T-cell (primary cell): ENCODE data around the gene KRTAP4-16. TPM values are rescaled to one million over a fixed set of nuclear protein-coding genes. Genes with fewer than 3 reads are reported as not detected.
"Not testable (repeated sequence)": the region's sequence is repeated elsewhere in the genome, so short reads cannot be mapped to it uniquely, and the experiment has no call there.

ENCODE experiments used
- ATAC-seq, 4 experiments: fragments of 200-7000 bp in 3 of 4; fragments of 150-1000 bp in 1 of 4; cut with Tn5 transposase; replicated peaks in 1 of 4; 1 replicate in 3 of 4; 2 replicates in 1 of 4; pipeline ENCODE4 v1.10.0; 2021; ENCODE audit warnings: moderate library complexity in 3 of 4, mild to moderate bottlenecking in 2 of 4, moderate number of reproducible peaks in 1 of 4
- CTCF ChIA-PET, 2 donors: fragments of 300-600 bp; sonication (Branson Sonifier 250); formaldehyde crosslinking; loops; one replicate each; lab custom pipeline; 2022; ENCODE audit warnings: antibody characterized with exemption in 2 of 2; lab: Charles Lee
- POLR2A ChIA-PET, 2 donors: fragments of 300-600 bp; sonication (Branson Sonifier 250); formaldehyde crosslinking; loops; one replicate each; lab custom pipeline; 2022; ENCODE audit warnings: antibody characterized with exemption in 2 of 2; lab: Charles Lee
- DNase-seq, 35 experiments: peaks; one replicate each; pipeline versions ENCODE4 v3.0.0 to v3.0.0-alpha.2; 2013 to 2023
- H3K27ac ChIP-seq: one replicate; pipeline ENCODE4 v1.5.1; 2013; ENCODE audit warnings: low read length
- H3K27me3 ChIP-seq, 2 experiments: replicated peaks in 1 of 2; 1 replicate in 1 of 2; 2 replicates in 1 of 2; pipeline versions ENCODE4 v1.6.1 to v1.7.0; 2013; ENCODE audit warnings: low read length in 1 of 2, mixed read lengths in 1 of 2; ENCODE audit not compliant: control insufficient read depth in 2 of 2, insufficient read depth in 2 of 2; ENCODE audit errors: extremely low read depth in 1 of 2
- H3K36me3 ChIP-seq, 2 donors: 1 replicate in 1 of 2; 2 replicates in 1 of 2; pipeline versions ENCODE4 v1.6.1 to v1.7.0; 2013; ENCODE audit warnings: low read length in 1 of 2; ENCODE audit not compliant: control insufficient read depth in 2 of 2, insufficient read depth in 1 of 2; ENCODE audit errors: extremely low read depth in 1 of 2
- H3K4me1 ChIP-seq, 2 experiments: 1 replicate in 1 of 2; 2 replicates in 1 of 2; pipeline versions ENCODE4 v1.6.1 to v1.7.0; 2013; ENCODE audit warnings: low read length in 2 of 2, mixed read lengths in 1 of 2; ENCODE audit not compliant: insufficient read depth in 2 of 2, control insufficient read depth in 1 of 2; ENCODE audit errors: extremely low read depth in 1 of 2
- H3K4me3 ChIP-seq, 2 donors: 1 replicate in 1 of 2; 2 replicates in 1 of 2; pipeline versions ENCODE4 v1.5.1 to v1.7.0; 2013; ENCODE audit warnings: mild to moderate bottlenecking in 2 of 2, low read length in 1 of 2, moderate library complexity in 1 of 2; ENCODE audit not compliant: control insufficient read depth in 1 of 2; ENCODE audit errors: extremely low read depth in 1 of 2
- H3K9me3 ChIP-seq: 2 replicates; pipeline ENCODE4 v1.7.0; 2013
- H3K27ac Mint-ChIP-seq, 2 donors: one replicate each; pipeline ENCODE4 v1.8.0; 2020 to 2021; ENCODE audit warnings: mild to moderate bottlenecking in 2 of 2, mixed read lengths in 2 of 2
- H3K27me3 Mint-ChIP-seq, 2 donors: one replicate each; pipeline ENCODE4 v1.8.0; 2021 to 2022; ENCODE audit warnings: mixed read lengths in 2 of 2
- H3K36me3 Mint-ChIP-seq: one replicate; pipeline ENCODE4 v1.8.0; 2021; ENCODE audit warnings: mixed read lengths
- H3K4me1 Mint-ChIP-seq, 3 donors: one replicate each; pipeline ENCODE4 v1.8.0; 2020 to 2022; ENCODE audit warnings: mixed read lengths in 3 of 3, mild to moderate bottlenecking in 1 of 3
- H3K4me3 Mint-ChIP-seq, 3 donors: one replicate each; pipeline ENCODE4 v1.8.0; 2020 to 2022; ENCODE audit warnings: mild to moderate bottlenecking in 3 of 3, mixed read lengths in 3 of 3, moderate library complexity in 3 of 3
- H3K9me3 Mint-ChIP-seq, 3 donors: one replicate each; pipeline ENCODE4 v1.8.0; 2020 to 2022; ENCODE audit warnings: mixed read lengths in 3 of 3
- WGBS: methylation state at CpG from one replicate; pipeline ENCODE4 v1.1.5; 2013; ENCODE audit warnings: missing lambda C conversion rate; ENCODE audit not compliant: insufficient coverage; 5-methylcytosine and 5-hydroxymethylcytosine counted together
- total RNA-seq, 35 experiments: library from RNA in 6 of 35; stranded (reverse) in 6 of 35; fragments of 120-200 nt in 1 of 35; gene quantifications; one replicate each; pipeline versions ENCODE4 v1.2.1 to v1.2.4 and lab custom pipeline; 2013 to 2026

The KRTAP4-16 gene
- total RNA-seq, 5 donors from 2014 or later (not counting 1 experiment from before 2014, with no cell fraction given): not detected

DNA sequence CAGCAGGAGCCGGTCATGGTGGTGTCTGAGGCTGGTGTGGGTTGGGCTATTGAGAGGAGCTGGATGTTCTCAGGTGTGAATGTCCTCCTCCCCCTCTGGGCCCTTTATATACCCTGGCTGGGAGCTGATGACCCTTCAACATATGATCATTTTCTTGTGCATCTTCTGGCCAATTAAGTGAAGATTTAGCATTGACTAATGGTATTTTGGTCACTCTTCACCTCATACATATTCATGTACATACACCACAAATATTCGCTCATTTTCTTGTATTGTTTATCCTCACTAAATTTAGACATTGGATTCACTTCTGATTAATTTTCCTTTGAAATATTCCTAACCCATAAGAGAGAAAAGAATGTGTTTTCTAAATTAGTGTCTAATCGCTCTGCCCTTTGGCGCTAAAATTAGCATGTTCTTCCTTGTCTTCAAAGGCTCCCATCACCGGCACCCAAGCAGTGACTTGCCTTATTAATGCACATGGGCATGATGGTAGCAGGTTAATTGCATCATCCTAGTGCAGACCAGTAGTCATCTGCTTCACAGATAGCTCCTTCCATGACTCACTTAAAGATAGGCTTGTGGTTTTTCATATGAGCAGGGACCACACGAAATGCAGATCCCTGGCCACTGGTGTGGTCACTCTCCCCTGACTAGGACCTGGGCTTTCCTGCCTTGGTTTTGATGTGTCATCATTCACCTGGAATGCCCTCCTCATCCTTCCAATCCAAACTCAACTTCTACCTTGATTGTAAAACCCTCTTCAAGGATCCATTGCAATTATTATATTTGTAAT is 36.0 kb downstream of the KRTAP4-16 start, which contains the start of gene KRTAP2-4:
Gene KRTAP2-4, minus strand, starts transcription at position 51 of the 796 bp plus-strand sequence. Its CDS starts 34 bp downstream, at position 17.
- Histone ChIP-seq H3K36me3 (no peaks in the 10 kb centered on the region), H3K27ac (no peak within 1 kb of the TSS), H3K9me3 (no peaks in the 10 kb centered on the region), H3K4me1 (no peaks in the 10 kb centered on the region), H3K27me3 (no peaks in the 10 kb centered on the region), H3K4me3 (no peak within 1 kb of the TSS)
- POLR2A ChIA-PET: no interaction called here
- Mint-ChIP-seq H3K27me3 (peaks cover 7 to 8% of the 10 kb centered on the region in 2 donors), H3K9me3 (no peaks in the 10 kb centered on the region), H3K27ac (no peak within 1 kb of the TSS), H3K4me1 (no peaks in the 10 kb centered on the region), H3K4me3 (no peak within 1 kb of the TSS), H3K36me3 (no peaks in the 10 kb centered on the region)
- DNase-seq (no peak), ATAC-seq (no peak)
- CTCF ChIA-PET: no interaction called here
- WGBS: 96% methylated on average over 4 of the region's 6 CpGs

DNA sequence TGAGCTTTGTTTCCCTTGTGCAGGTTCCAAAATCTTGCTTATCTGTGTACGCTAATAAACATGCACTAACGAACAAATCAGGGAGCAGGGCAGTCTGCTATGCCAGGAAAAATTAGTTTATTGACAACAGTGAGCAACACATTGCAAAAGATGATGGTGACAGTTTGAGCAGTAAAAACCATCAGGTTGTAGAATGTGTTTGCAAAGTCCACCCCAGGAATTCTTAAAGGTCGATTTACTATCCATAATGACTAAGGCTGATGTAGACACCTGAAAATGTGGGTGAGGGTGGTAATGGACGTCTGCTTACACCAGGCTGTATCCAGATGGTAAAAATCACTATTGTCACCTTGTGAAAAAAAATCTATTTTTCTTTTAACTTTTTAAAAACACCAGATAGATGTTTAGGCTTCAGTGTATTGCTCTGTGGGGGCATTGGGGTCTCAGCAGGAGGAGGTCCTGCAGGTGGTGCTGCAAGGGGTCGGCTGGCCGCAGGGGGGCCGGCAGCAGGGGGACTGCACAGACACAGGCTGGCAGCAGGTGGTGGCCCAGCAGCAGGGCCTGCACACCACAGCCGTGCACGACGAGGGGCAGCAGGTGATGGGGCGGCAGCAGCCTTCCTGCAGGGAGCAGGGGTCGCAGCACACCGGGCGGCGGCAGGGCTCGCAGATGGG is 36.9 kb downstream of the KRTAP4-16 start:
- peaks cover 14 to 17% of the 10 kb centered on the region in 2 donors for H3K27me3 Mint-ChIP-seq
- H3K9me3 Mint-ChIP-seq, ATAC-seq, H3K4me3 Mint-ChIP-seq, H3K36me3 Mint-ChIP-seq, H3K4me3 ChIP-seq, H3K4me1 ChIP-seq, H3K9me3 ChIP-seq, H3K27ac Mint-ChIP-seq, DNase-seq, H3K27ac ChIP-seq, H3K36me3 ChIP-seq, POLR2A ChIA-PET, H3K4me1 Mint-ChIP-seq, H3K27me3 ChIP-seq: not testable (repeated sequence)
- CTCF ChIA-PET: interaction anchor here in 1 of 2 donors (0.5 kb wide), 1 partner anchor 125 kb away, joined by 3 read pairs; no protein-coding TSS in a partner anchor
- 100% methylated on average over 2 of the region's 16 CpGs for WGBS

DNA sequence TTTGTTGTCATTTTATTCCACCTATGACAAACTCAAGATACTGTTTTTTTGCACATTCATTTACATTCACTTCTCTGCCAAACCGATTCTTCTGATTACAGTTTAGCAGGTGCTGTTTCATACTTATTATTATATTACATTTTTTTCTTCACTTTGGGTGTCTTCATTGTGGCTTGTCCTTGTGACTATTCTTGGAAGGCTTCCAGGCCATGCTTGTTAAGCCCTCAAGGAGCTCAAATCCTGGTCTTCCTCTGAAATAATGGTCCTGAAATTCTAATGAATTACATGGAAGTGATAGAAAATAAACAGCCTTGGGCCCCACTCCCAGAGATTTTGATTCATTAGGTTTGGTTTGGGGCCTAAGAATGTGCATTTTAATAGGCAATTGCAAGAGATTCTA is 37.7 kb downstream of the KRTAP4-16 start:
- Mint-ChIP-seq H3K4me3 (no peak overlapping the region), H3K27ac (no peak overlapping the region), H3K27me3 (peaks cover 18 to 23% of the 10 kb centered on the region in 2 donors), H3K4me1 (peaks cover 0 to 2% (median 0%) of the 10 kb centered on the region in 3 donors), H3K9me3 (no peaks in the 10 kb centered on the region), H3K36me3 (no peaks in the 10 kb centered on the region)
- no peak for DNase-seq
- Histone ChIP-seq H3K27ac (no peak overlapping the region), H3K27me3 (peaks cover 2 to 3% of the 10 kb centered on the region in 2 experiments), H3K4me3 (no peak overlapping the region), H3K36me3 (no peaks in the 10 kb centered on the region), H3K9me3 (no peaks in the 10 kb centered on the region), H3K4me1 (no peaks in the 10 kb centered on the region)
- no CpG with 5 or more reads among the region's 1 CpG for whole genome bisulfite sequencing
- ChIA-PET POLR2A (no interaction called here), CTCF (no interaction called here)
- no peak for ATAC-seq

DNA sequence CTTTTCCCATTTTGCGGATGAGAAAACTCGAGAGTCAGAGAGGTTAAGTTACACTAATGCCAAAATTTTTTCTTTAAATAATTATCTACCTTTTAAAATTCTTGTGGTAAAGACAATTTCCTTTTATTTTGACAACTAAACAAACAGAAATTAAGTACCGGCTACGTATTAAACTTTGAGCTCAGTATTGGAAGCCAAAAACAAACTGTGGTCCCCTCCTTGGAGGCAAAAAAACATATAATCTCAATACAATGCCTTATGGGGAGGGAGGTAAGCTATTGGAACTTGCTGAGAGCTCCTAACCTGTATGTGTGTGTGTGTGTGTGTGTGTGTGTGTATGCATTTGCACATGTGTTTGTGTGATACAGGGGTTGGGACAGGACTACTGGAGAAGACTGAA is 38.6 kb downstream of the KRTAP4-16 start:
- Histone ChIP-seq H3K27me3 (peaks cover 3 to 4% of the 10 kb centered on the region in 2 experiments), H3K27ac (no peak overlapping the region), H3K36me3 (no peaks in the 10 kb centered on the region), H3K4me3 (no peak overlapping the region), H3K4me1 (no peaks in the 10 kb centered on the region), H3K9me3 (no peaks in the 10 kb centered on the region)
- H3K27ac Mint-ChIP-seq: no peak overlapping the region
- no peak for DNase-seq
- H3K4me3 Mint-ChIP-seq: no peak overlapping the region
- ATAC-seq: no peak
- H3K27me3 Mint-ChIP-seq: peaks cover 26 to 31% of the 10 kb centered on the region in 2 donors
- POLR2A ChIA-PET: no interaction called here
- H3K9me3 Mint-ChIP-seq: no peaks in the 10 kb centered on the region
- no peaks in the 10 kb centered on the region for H3K36me3 Mint-ChIP-seq
- CTCF ChIA-PET: no interaction called here
- no CpG with 5 or more reads among the region's 4 CpGs for WGBS
- H3K4me1 Mint-ChIP-seq: peaks cover 0 to 4% (median 0%) of the 10 kb centered on the region in 3 donors

DNA sequence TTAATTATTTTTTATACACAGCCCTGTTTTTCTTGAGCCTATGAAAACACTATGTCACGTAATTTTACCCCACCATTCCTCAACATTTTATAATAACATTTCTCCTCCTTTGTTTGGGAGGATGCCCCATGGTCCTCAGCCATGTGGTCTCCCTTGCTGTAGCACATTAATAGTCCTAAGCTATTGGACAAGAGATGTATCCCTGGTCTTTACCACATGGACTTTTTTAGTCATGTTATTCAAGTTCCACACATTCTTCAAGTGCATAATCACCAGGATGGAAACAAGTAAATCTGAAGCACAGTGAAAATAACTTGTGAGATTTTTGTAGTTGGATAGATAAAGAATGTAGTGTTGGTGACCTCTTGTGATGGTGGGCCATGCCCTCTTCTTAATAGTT is 40.0 kb downstream of the KRTAP4-16 start:
- ChIA-PET CTCF (no interaction called here), POLR2A (no interaction called here)
- H3K27ac Mint-ChIP-seq: no peak overlapping the region
- Histone ChIP-seq H3K27ac (no peak overlapping the region), H3K36me3 (no peaks in the 10 kb centered on the region), H3K9me3 (no peaks in the 10 kb centered on the region), H3K27me3 (peaks cover 4 to 8% of the 10 kb centered on the region in 2 experiments), H3K4me3 (no peak overlapping the region), H3K4me1 (no peaks in the 10 kb centered on the region)
- peaks cover 0 to 3% (median 0%) of the 10 kb centered on the region in 3 donors for H3K9me3 Mint-ChIP-seq
- no CpG with 5 or more reads among the region's 1 CpG for WGBS
- no peak for ATAC-seq
- peaks cover 39 to 43% of the 10 kb centered on the region in 2 donors for H3K27me3 Mint-ChIP-seq
- DNase-seq: no peak
- peaks cover 0 to 4% (median 0%) of the 10 kb centered on the region in 3 donors for H3K4me1 Mint-ChIP-seq
- no peaks in the 10 kb centered on the region for H3K36me3 Mint-ChIP-seq
- no peak overlapping the region for H3K4me3 Mint-ChIP-seq

DNA sequence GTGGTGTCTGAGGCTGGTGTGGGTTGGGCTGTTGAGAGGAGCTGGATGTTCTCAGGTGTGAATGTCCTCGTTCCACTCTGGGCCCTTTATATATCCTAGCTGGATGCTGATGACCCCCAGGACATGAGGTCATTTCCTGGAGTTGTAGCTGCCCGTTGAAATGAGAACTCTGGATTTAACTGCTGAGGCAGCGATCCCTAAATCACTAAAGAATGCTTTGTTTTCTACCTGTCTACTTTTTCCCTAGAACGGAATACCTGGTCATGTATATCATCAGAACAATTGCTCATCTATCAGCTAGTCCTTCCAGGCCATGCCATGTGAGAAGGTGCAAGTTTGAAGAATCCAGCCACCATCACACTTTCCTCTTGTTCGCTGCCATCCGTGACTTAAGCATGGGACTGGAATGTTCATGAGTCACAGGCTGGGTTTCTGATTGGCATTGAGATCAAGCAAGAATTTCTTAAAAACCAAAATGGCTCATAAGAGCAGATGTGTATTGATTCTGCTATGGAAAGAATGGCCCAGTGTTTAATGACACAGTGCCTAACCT is 41.9 kb downstream of the KRTAP4-16 start, which contains the start of gene KRTAP2-3:
Gene KRTAP2-3, minus strand, starts transcription at position 63 of the 553 bp plus-strand sequence. CDS start 64 bp downstream, outside the sequence.
- no peak within 1 kb of the TSS for H3K27ac ChIP-seq
- peaks cover 7 to 8% of the 10 kb centered on the region in 2 experiments for H3K27me3 ChIP-seq
- Mint-ChIP-seq H3K27me3 (peaks cover 41 to 53% of the 10 kb centered on the region in 2 donors), H3K36me3 (no peaks in the 10 kb centered on the region), H3K4me1 (peaks cover 0 to 4% (median 0%) of the 10 kb centered on the region in 3 donors), H3K9me3 (peaks cover 0 to 3% (median 0%) of the 10 kb centered on the region in 3 donors), H3K27ac (no peak within 1 kb of the TSS), H3K4me3 (no peak within 1 kb of the TSS)
- H3K4me3 ChIP-seq: no peak within 1 kb of the TSS
- ATAC-seq (no peak), DNase-seq (no peak)
- ChIA-PET POLR2A (interaction anchor here in 1 of 2 donors (0.7 kb wide), 1 partner anchor 10 kb away, joined by 4 read pairs; no protein-coding TSS in a partner anchor), CTCF (no interaction called here)
- H3K36me3 ChIP-seq: no peaks in the 10 kb centered on the region
- 71% methylated on average over 4 of the region's 6 CpGs for WGBS
- H3K9me3 ChIP-seq: no peaks in the 10 kb centered on the region
- no peaks in the 10 kb centered on the region for H3K4me1 ChIP-seq
